Activated CD4-positive, CD25-positive, alpha-beta regulatory T cell treated with anti-CD3 and anti-CD28 coated beads, Interleukin-2, amount 50 U/mL, for 72 hours (primary cell): Measurements from ENCODE around the gene TMEM255B.
"Not testable (repeated sequence)": the region's sequence is repeated elsewhere in the genome, so short reads cannot be mapped to it uniquely, and the experiment has no call there.

ENCODE experiments used
- DNase-seq: peaks from one replicate; pipeline ENCODE4 v3.0.0; 2021

The TMEM255B gene

GRCh38 chr13:113820813-113821651, 62.0 kb downstream of the TMEM255B start:
- no peak for DNase-seq

GRCh38 chr13:113821847-113822246, 62.8 kb downstream of the TMEM255B start:
- no peak for DNase-seq

GRCh38 chr13:113822266-113822665, 63.2 kb downstream of the TMEM255B start:
- DNase-seq: no peak

GRCh38 chr13:113822956-113823744, 64.1 kb downstream of the TMEM255B start:
- no peak for DNase-seq

- DNase-seq: no peak
These were observed 64.7 kb downstream of the TMEM255B start for GRCh38 chr13:113823771-113824170.

GRCh38 chr13:113825841-113826240, 66.8 kb downstream of the TMEM255B start:
- DNase-seq: no peak

- not testable (repeated sequence) for DNase-seq
These were observed 67.4 kb downstream of the TMEM255B start for GRCh38 chr13:113826446-113826845.

- no peak for DNase-seq
These were observed 68.0 kb downstream of the TMEM255B start for GRCh38 chr13:113827021-113827420.

- DNase-seq: no peak
These were observed 69.3 kb downstream of the TMEM255B start for GRCh38 chr13:113828282-113828825.

- DNase-seq: not testable (repeated sequence)
These were observed 71.5 kb downstream of the TMEM255B start for GRCh38 chr13:113830426-113830950.

GRCh38 chr13:113831061-113831460, 72.0 kb downstream of the TMEM255B start:
- DNase-seq: no peak

- no peak for DNase-seq
These were observed 73.2 kb downstream of the TMEM255B start for GRCh38 chr13:113832205-113832604.

- DNase-seq: no peak
These were observed 73.6 kb downstream of the TMEM255B start for GRCh38 chr13:113832631-113833030.

- DNase-seq: no peak
These were observed 74.2 kb downstream of the TMEM255B start for GRCh38 chr13:113833111-113833830.

- not testable (repeated sequence) for DNase-seq
These were observed 75.0 kb downstream of the TMEM255B start for GRCh38 chr13:113834006-113834405.

GRCh38 chr13:113834496-113835200, 75.6 kb downstream of the TMEM255B start:
- DNase-seq: no peak

- DNase-seq: no peak
These were observed 76.6 kb downstream of the TMEM255B start for GRCh38 chr13:113835461-113836270.

- DNase-seq: no peak
These were observed 77.9 kb downstream of the TMEM255B start for GRCh38 chr13:113836768-113837559.

GRCh38 chr13:113837560-113838355, 78.7 kb downstream of the TMEM255B start:
- no peak for DNase-seq
